ENCODE measurements around the gene EFNB1.

- no peak for TF ChIP-seq CTCF (conservative IDR thresholded peaks at IDR 0.05; ENCODE audit: low read depth, low read length)
- no peak for TF ChIP-seq EZH2 (IDR thresholded peaks at IDR 0.05; ENCODE audit: borderline replicate concordance, low read depth, low read length, poor library complexity, severe bottlenecking)
Measured at GRCh38 chrX:68820476-68821110, 8.2 kb upstream of the EFNB1 start.

Data from A673 (cell line).